ENCODE results near the gene KNCN.

GRCh38 chr1:46501528-46501927 lies 49.9 kb downstream of the KNCN start:
- no peak for TF ChIP-seq CTCF (IDR thresholded peaks at IDR 0.05; ENCODE audit: low read depth, low read length)
- TF ChIP-seq EZH2phosphoT487 (IDR thresholded peaks at IDR 0.05; ENCODE audit: low read depth) = no peak
